A549 (cell line): ENCODE measurements around the gene CABP5. TPM values are rescaled to one million over a fixed set of nuclear protein-coding genes. Genes with fewer than 3 reads are reported as not detected.

Experiments
- ATAC-seq, 2 experiments: fragments of 200-7000 bp in 1 of 2; fragments of >200 bp in 1 of 2; cut with Nextera tagmentation in 1 of 2; cut with Tn5 transposase in 1 of 2; 3 replicates each; pipeline versions ENCODE4 v1.8.0 to v1.9.1; 2018 to 2020; ENCODE audit warnings: mild to moderate bottlenecking in 1 of 2, moderate library complexity in 1 of 2
- CTCF ChIA-PET: fragments of 300-600 bp; sonication (Branson Sonifier 250); formaldehyde crosslinking; extraction: SDS; loops from one replicate; lab custom pipeline; 2021; ENCODE audit warnings: antibody characterized with exemption, inconsistent platforms; lab: Yijun Ruan, JAX
- POLR2A ChIA-PET: fragments of 350-600 bp; formaldehyde crosslinking; extraction: SDS; loops from one replicate; lab custom pipeline; 2021; ENCODE audit warnings: antibody characterized with exemption, inconsistent platforms; lab: Yijun Ruan, JAX
- DNase-seq, 2 experiments: peaks; one replicate each; pipeline versions ENCODE4 v3.0.0 to v3.0.0-alpha.2; 2011 to 2016; ENCODE audit warnings: low read depth in 1 of 2, low spot score in 1 of 2
- FAIRE-seq: peaks from 2 replicates; lab custom pipeline; 2011; peaks lifted over from hg19 to GRCh38; lab: Jason Lieb, UNC
- H3K27ac ChIP-seq, 2 experiments: fragments of >200 bp; sonication (Bioruptor Twin); formaldehyde crosslinking; 3 replicates each; pipeline ENCODE4 v1.5.1; 2016 to 2017
- H3K4me1 ChIP-seq: fragments of >200 bp; sonication (Bioruptor Twin); formaldehyde crosslinking; 3 replicates; pipeline ENCODE4 v1.6.1; 2016
- H3K4me2 ChIP-seq: fragments of >200 bp; sonication (Bioruptor Twin); formaldehyde crosslinking; 3 replicates; pipeline ENCODE4 v1.6.1; 2016
- H3K4me3 ChIP-seq: fragments of >200 bp; sonication (Bioruptor Twin); formaldehyde crosslinking; 3 replicates; pipeline ENCODE4 v1.5.1; 2016
- H3K9me3 ChIP-seq: fragments of >200 bp; sonication (Bioruptor Twin); formaldehyde crosslinking; 3 replicates; pipeline ENCODE4 v1.6.1; 2016
- BHLHE40 ChIP-seq: IDR thresholded peaks from 2 replicates; pipeline ENCODE4 v1.6.1; 2012; ENCODE audit warnings: low read depth, low read length, inconsistent platforms
- CEBPB ChIP-seq, 2 experiments: fragments of >200 bp in 1 of 2; sonication (Bioruptor Twin) in 1 of 2; formaldehyde crosslinking in 1 of 2; IDR thresholded peaks; 2 replicates each; pipeline ENCODE4 v1.6.1; 2012 to 2016
- EHMT2 ChIP-seq: fragments of 200-600 bp; sonication (generic); IDR thresholded peaks from 2 replicates; pipeline ENCODE4 v1.6.1; 2016; ENCODE audit warnings: antibody characterized with exemption, low read depth, mild to moderate bottlenecking, moderate library complexity
- EP300 ChIP-seq, 2 experiments: fragments of >200 bp; sonication (Bioruptor Twin); formaldehyde crosslinking; IDR thresholded peaks; 2 replicates in 1 of 2; 3 replicates in 1 of 2; pipeline ENCODE4 v1.6.1; 2016 to 2017
- ESRRA ChIP-seq: fragments of 150-350 bp; IDR thresholded peaks from 2 replicates; pipeline ENCODE4 v1.6.1; 2014; ENCODE audit warnings: mild to moderate bottlenecking, low read length, borderline replicate concordance
- FOSB ChIP-seq: fragments of 250-450 bp; sonication (Bioruptor Pico); IDR thresholded peaks from 2 replicates; pipeline ENCODE4 v1.5.0; 2020; ENCODE audit warnings: mild to moderate bottlenecking, moderate library complexity
- FOSL2 ChIP-seq, 2 experiments: fragments of 450-650 bp in 1 of 2; fragments of >200 bp in 1 of 2; sonication (Bioruptor Twin) in 1 of 2; formaldehyde crosslinking; IDR thresholded peaks; 2 replicates each; pipeline versions ENCODE4 v1.5.0 to v1.6.1; 2016 to 2020; ENCODE audit warnings: mild to moderate bottlenecking in 1 of 2, moderate library complexity in 1 of 2
- HOXB13 ChIP-seq: fragments of 250-450 bp; sonication (Bioruptor Pico); IDR thresholded peaks from 2 replicates; pipeline ENCODE4 v1.5.0; 2020; ENCODE audit warnings: low read depth, mild to moderate bottlenecking, moderate library complexity
- KDM1A ChIP-seq: fragments of 200-600 bp; sonication (generic); IDR thresholded peaks from 2 replicates; pipeline ENCODE4 v1.6.1; 2016; ENCODE audit warnings: low read depth, mild to moderate bottlenecking
- MAZ ChIP-seq: fragments of 150-350 bp; IDR thresholded peaks from 2 replicates; pipeline ENCODE4 v1.6.1; 2014; ENCODE audit warnings: antibody characterized with exemption, low read depth, low read length, borderline replicate concordance
- NFE2L2 ChIP-seq: fragments of 150-350 bp; conservative IDR thresholded peaks from 2 replicates; pipeline ENCODE4 v1.6.1; 2014; ENCODE audit warnings: low read length
- PHF8 ChIP-seq: fragments of 200-600 bp; sonication (generic); IDR thresholded peaks from 2 replicates; pipeline ENCODE4 v1.6.1; 2016; ENCODE audit warnings: low read depth, mild to moderate bottlenecking, antibody characterized with exemption, moderate library complexity, borderline replicate concordance
- POLR2AphosphoS2 ChIP-seq: conservative IDR thresholded peaks from 2 replicates; pipeline ENCODE4 v1.6.1; 2012; ENCODE audit warnings: low read length, improper control_type of control experiment, inconsistent platforms
- RARB ChIP-seq: fragments of 250-450 bp; sonication (Bioruptor Pico); IDR thresholded peaks from 2 replicates; pipeline ENCODE4 v1.8.0; 2021; ENCODE audit warnings: mild to moderate bottlenecking, moderate library complexity
- RCOR1 ChIP-seq: fragments of 150-350 bp; IDR thresholded peaks from 2 replicates; pipeline ENCODE4 v1.6.1; 2014; ENCODE audit warnings: antibody characterized with exemption, low read length, low read depth
- RFX5 ChIP-seq: fragments of 450-650 bp; IDR thresholded peaks from 2 replicates; pipeline ENCODE4 v1.7.1; 2014; ENCODE audit warnings: antibody characterized with exemption, mild to moderate bottlenecking, moderate library complexity
- SMC3 ChIP-seq: fragments of >200 bp; sonication (Bioruptor Twin); formaldehyde crosslinking; IDR thresholded peaks from 3 replicates; pipeline ENCODE4 v1.6.1; 2018; ENCODE audit warnings: inconsistent platforms
- SREBF2 ChIP-seq: fragments of 450-650 bp; IDR thresholded peaks from 2 replicates; pipeline ENCODE4 v1.6.1; 2014; ENCODE audit warnings: mild to moderate bottlenecking, moderate library complexity
- ZFP36 ChIP-seq: fragments of 450-650 bp; IDR thresholded peaks from 2 replicates; pipeline ENCODE4 v1.6.1; 2014; ENCODE audit warnings: borderline replicate concordance; ENCODE audit not compliant: partially characterized antibody
- ZNF302 ChIP-seq: fragments of 250-450 bp; sonication (Bioruptor Pico); IDR thresholded peaks from 2 replicates; pipeline ENCODE4 v1.9.0; 2021; ENCODE audit warnings: inconsistent platforms, mild to moderate bottlenecking, moderate library complexity
- WGBS: methylation state at CpG from one replicate; pipeline ENCODE4 v1.1.6; 2017; ENCODE audit errors: missing lambda C conversion rate; 5-methylcytosine and 5-hydroxymethylcytosine counted together
- polyA plus RNA-seq, 4 experiments: library from polyadenylated mRNA; depleted of rRNA in 3 of 4; stranded (reverse); fragments of >200 nt; fragmentation: RNase III in 1 of 4; extraction: RNeasy Plus Mini Kit Qiagen cat#74134 plus additional on column Dnase treatment in 1 of 4; gene quantifications; 2 replicates in 3 of 4; 3 replicates in 1 of 4; pipeline ENCODE4 v1.2.3, GENCODE V29; 2011 to 2017
- TF ChIP-seq, protein P1 (sequence below): IDR thresholded peaks from 2 replicates; pipeline ENCODE4 v1.6.1; 2012
- TF ChIP-seq, protein P2 (sequence below): fragments of >200 bp; sonication (Bioruptor Twin); formaldehyde crosslinking; IDR thresholded peaks from 3 replicates; pipeline ENCODE4 v1.6.1; 2016
- TF ChIP-seq, protein P3 (sequence below): fragments of 250-450 bp; sonication (Bioruptor Pico); IDR thresholded peaks from 2 replicates; pipeline ENCODE4 v1.5.0; 2020; ENCODE audit warnings: low read depth, mild to moderate bottlenecking, moderate library complexity
- TF ChIP-seq, protein P4 (sequence below): IDR thresholded peaks from 2 replicates; pipeline ENCODE4 v1.6.1; 2012; ENCODE audit warnings: low read depth, borderline replicate concordance

Gene CABP5
- polyA plus RNA-seq, 2 of the 4 experiments (the other 2 are of a cell fraction) = not detected

DNA sequence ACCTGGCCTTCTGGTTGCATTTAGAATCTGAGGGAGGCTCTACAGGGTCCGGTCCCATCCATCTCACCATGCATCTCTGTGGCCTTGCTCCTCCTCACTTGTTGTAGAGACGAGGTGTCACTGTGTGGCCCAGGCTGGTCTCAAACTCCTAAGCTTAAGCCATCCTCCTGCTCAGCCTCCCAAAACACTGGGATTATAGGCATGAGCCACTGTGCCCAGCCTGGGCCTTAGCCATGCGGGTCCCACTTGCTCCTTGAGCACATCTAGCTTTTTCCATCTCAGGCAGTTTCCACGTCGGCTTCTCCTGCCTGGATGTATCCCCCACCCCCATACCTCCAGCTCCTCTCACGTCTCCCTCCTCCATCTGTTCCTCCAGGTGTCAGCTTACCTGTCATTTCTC is 39.6 kb downstream of the CABP5 start:
- no peak for FAIRE-seq
- no peak for DNase-seq

DNA sequence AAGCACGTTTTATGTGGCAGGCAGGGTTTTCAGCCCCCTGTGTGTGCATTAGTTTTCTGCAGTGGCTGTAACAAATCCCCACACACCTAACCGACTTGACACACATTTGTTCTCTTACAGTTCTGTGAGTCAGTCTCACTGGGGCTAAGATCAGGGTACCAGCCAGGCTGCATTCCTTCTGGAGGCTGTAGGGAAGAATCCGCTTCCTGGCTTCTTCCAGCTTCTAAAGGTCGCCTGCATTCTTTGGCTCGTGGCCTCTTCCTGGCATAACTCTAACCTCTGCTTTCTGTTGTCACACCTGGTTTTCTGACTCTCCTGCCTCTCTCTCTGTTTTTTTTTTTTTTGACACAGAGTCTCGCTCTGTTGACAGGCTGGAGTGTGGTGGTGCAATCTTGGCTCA is 43.0 kb downstream of the CABP5 start:
- peaks cover 6% of the 10 kb centered on the region; the same call in 2 of the 3 replicates for H3K9me3 ChIP-seq
- ATAC-seq = no peak
- no peak for DNase-seq
- no peak for TF ChIP-seq POLR2AphosphoS2
- TF ChIP-seq, protein P1, sequence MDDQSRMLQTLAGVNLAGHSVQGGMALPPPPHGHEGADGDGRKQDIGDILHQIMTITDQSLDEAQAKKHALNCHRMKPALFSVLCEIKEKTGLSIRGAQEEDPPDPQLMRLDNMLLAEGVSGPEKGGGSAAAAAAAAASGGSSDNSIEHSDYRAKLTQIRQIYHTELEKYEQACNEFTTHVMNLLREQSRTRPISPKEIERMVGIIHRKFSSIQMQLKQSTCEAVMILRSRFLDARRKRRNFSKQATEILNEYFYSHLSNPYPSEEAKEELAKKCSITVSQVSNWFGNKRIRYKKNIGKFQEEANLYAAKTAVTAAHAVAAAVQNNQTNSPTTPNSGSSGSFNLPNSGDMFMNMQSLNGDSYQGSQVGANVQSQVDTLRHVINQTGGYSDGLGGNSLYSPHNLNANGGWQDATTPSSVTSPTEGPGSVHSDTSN = no peak
- TF ChIP-seq NFE2L2 = no peak
- no peak for TF ChIP-seq HOXB13 (CRISPR knock-in tag)
- no peak for TF ChIP-seq RCOR1
- TF ChIP-seq CEBPB (IDR thresholded peaks at IDR 0.05) = no peak
- no peak for TF ChIP-seq ZNF302 (CRISPR knock-in tag)
- TF ChIP-seq ZFP36 = no peak
- TF ChIP-seq PHF8 = no peak
- TF ChIP-seq BHLHE40 = no peak
- TF ChIP-seq, protein P2, sequence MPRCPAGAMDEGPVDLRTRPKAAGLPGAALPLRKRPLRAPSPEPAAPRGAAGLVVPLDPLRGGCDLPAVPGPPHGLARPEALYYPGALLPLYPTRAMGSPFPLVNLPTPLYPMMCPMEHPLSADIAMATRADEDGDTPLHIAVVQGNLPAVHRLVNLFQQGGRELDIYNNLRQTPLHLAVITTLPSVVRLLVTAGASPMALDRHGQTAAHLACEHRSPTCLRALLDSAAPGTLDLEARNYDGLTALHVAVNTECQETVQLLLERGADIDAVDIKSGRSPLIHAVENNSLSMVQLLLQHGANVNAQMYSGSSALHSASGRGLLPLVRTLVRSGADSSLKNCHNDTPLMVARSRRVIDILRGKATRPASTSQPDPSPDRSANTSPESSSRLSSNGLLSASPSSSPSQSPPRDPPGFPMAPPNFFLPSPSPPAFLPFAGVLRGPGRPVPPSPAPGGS = no peak
- POLR2A ChIA-PET = no interaction called here
- no peak overlapping the region for H3K27ac ChIP-seq
- 14% methylated on average over 6 of the region's 6 CpGs for WGBS
- FAIRE-seq = no peak
- H3K4me2 ChIP-seq = no peak overlapping the region
- H3K4me3 ChIP-seq = no peak overlapping the region
- CTCF ChIA-PET = interaction anchor here (0.6 to 2.5 kb wide), 2 partner anchors 38 to 547 kb away, joined by 4 to 8 read pairs; no protein-coding TSS in a partner anchor
- H3K4me1 ChIP-seq = no peaks in the 10 kb centered on the region

More for the DNA sequence above, 39.6 kb downstream of the CABP5 start:
- H3K4me2 ChIP-seq = no peak overlapping the region
- CTCF ChIA-PET = interaction anchor here (1.1 kb wide), 1 partner anchor 42 kb away, joined by 3 read pairs; no protein-coding TSS in a partner anchor
- TF ChIP-seq KDM1A (no peak), RARB (no peak), FOSL2 (IDR thresholded peaks at IDR 0.05) (no peak), FOSL2 (CRISPR knock-in tag; IDR thresholded peaks at IDR 0.05) (no peak), RCOR1 (no peak), EP300 (IDR thresholded peaks at IDR 0.05) (no peak), RFX5 (no peak), HOXB13 (CRISPR knock-in tag) (no peak), MAZ (no peak), FOSB (CRISPR knock-in tag) (no peak)
- TF ChIP-seq, protein P3, sequence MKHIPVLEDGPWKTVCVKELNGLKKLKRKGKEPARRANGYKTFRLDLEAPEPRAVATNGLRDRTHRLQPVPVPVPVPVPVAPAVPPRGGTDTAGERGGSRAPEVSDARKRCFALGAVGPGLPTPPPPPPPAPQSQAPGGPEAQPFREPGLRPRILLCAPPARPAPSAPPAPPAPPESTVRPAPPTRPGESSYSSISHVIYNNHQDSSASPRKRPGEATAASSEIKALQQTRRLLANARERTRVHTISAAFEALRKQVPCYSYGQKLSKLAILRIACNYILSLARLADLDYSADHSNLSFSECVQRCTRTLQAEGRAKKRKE (CRISPR knock-in tag) = no peak
- POLR2A ChIA-PET = no interaction called here
- no peak overlapping the region for H3K4me3 ChIP-seq
- H3K9me3 ChIP-seq = peaks cover 13% of the 10 kb centered on the region
- WGBS = 52% methylated on average over 6 of the region's 6 CpGs
- H3K27ac ChIP-seq = no peak overlapping the region
- no peak for ATAC-seq
- no peaks in the 10 kb centered on the region for H3K4me1 ChIP-seq

DNA sequence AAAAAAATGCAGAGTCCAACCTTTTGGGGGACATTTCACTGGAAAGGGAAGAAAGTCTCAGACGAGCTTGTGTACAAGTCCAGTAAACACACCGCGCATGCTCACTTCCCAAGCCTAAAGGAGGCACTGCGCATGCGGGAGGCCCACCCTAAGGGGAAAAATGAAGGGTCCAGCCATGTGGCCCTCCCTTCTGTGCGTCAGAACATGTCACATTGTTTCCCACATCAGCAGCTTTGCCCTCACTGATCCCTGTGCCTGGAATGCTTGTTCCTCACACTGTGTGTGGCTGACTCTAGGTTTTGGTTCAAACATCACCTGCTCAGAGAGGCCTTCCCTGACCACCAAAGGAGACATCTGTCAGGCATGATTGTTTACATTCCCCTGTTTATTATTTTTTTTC is 45.1 kb downstream of the CABP5 start:
- ATAC-seq (no peak), DNase-seq (no peak), FAIRE-seq (no peak)
- ChIA-PET CTCF (interaction anchor here (1.0 to 2.5 kb wide), 2 partner anchors 34 to 36 kb away, joined by 3 to 8 read pairs; no protein-coding TSS in a partner anchor), POLR2A (no interaction called here)
- 65% methylated on average over 6 of the region's 6 CpGs for WGBS
- Histone ChIP-seq H3K9me3 (peaks cover 6% of the 10 kb centered on the region; the same call in 2 of the 3 replicates), H3K4me1 (no peaks in the 10 kb centered on the region), H3K4me3 (no peak overlapping the region), H3K27ac (no peak overlapping the region), H3K4me2 (no peak overlapping the region)
- TF ChIP-seq EHMT2 (no peak), SREBF2 (no peak), CEBPB (IDR thresholded peaks at IDR 0.05) (no peak), ZNF302 (CRISPR knock-in tag) (no peak), SMC3 (no peak), ESRRA (no peak)
- TF ChIP-seq, protein P4, sequence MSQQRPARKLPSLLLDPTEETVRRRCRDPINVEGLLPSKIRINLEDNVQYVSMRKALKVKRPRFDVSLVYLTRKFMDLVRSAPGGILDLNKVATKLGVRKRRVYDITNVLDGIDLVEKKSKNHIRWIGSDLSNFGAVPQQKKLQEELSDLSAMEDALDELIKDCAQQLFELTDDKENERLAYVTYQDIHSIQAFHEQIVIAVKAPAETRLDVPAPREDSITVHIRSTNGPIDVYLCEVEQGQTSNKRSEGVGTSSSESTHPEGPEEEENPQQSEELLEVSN = no peak
